PFSK-1 (cell line): Measurements from ENCODE around the gene FMO5.

Experiments used
- FOXP2 ChIP-seq: optimal IDR thresholded peaks from 2 replicates; pipeline ENCODE3; 2011; ENCODE audit warnings: borderline replicate concordance, control low read depth, inconsistent platforms; ENCODE audit not compliant: insufficient read depth; ENCODE audit errors: extremely low read length, extremely low read depth
- POLR2AphosphoS5 ChIP-seq: IDR thresholded peaks from 2 replicates; pipeline ENCODE4 v1.6.1; 2012; ENCODE audit warnings: low read depth, mild to moderate bottlenecking, control low read depth, low read length, moderate library complexity
- SIN3A ChIP-seq: IDR thresholded peaks from 2 replicates; pipeline ENCODE4 v1.6.1; 2012; ENCODE audit warnings: mild to moderate bottlenecking, low read length, moderate library complexity, borderline replicate concordance; ENCODE audit not compliant: insufficient read depth
- TAF1 ChIP-seq: IDR thresholded peaks from 2 replicates; pipeline ENCODE4 v1.6.1; 2012; ENCODE audit warnings: low read length, control low read depth, borderline replicate concordance; ENCODE audit not compliant: insufficient read depth
- TF ChIP-seq, protein P1 (sequence below), 2 experiments: IDR thresholded peaks; 2 replicates each; pipeline versions ENCODE4 v1.6.1 to v1.8.0; 2011 to 2012; ENCODE audit warnings: low read depth in 2 of 2, low read length in 2 of 2, control low read depth in 1 of 2, inconsistent platforms in 1 of 2, mild to moderate bottlenecking in 1 of 2, moderate library complexity in 1 of 2; ENCODE audit not compliant: insufficient read depth in 1 of 2

The FMO5 gene

DNA sequence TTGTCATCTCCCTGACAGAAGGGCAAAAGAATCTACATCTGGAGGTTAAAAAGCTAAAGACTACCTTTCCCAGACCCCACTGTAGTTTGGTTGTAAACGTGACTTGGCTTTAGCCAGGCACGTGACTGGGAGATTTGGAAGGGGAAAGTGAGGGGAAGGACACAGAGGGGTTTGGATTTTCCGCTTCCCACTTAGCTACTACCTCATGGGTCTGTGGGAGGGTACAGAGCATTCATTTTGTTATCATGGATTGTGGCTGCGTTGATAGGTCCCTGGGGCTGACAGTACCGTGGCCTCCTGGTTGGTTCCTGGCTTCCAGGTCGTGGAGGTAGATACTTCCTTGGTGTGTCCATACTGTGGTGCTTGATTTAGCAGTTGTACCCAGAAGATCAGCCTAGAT, 20.0 kb upstream of the FMO5 start:
- TF ChIP-seq TAF1 (no peak), FOXP2 (no peak), POLR2AphosphoS5 (no peak), SIN3A (no peak)
- TF ChIP-seq, protein P1, sequence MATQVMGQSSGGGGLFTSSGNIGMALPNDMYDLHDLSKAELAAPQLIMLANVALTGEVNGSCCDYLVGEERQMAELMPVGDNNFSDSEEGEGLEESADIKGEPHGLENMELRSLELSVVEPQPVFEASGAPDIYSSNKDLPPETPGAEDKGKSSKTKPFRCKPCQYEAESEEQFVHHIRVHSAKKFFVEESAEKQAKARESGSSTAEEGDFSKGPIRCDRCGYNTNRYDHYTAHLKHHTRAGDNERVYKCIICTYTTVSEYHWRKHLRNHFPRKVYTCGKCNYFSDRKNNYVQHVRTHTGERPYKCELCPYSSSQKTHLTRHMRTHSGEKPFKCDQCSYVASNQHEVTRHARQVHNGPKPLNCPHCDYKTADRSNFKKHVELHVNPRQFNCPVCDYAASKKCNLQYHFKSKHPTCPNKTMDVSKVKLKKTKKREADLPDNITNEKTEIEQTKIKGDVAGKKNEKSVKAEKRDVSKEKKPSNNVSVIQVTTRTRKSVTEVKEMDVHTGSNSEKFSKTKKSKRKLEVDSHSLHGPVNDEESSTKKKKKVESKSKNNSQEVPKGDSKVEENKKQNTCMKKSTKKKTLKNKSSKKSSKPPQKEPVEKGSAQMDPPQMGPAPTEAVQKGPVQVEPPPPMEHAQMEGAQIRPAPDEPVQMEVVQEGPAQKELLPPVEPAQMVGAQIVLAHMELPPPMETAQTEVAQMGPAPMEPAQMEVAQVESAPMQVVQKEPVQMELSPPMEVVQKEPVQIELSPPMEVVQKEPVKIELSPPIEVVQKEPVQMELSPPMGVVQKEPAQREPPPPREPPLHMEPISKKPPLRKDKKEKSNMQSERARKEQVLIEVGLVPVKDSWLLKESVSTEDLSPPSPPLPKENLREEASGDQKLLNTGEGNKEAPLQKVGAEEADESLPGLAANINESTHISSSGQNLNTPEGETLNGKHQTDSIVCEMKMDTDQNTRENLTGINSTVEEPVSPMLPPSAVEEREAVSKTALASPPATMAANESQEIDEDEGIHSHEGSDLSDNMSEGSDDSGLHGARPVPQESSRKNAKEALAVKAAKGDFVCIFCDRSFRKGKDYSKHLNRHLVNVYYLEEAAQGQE (IDR thresholded peaks at IDR 0.05; ENCODE audit: insufficient read depth in 1 of 2, low read depth in 2 of 2, low read length in 2 of 2), result no peak

DNA sequence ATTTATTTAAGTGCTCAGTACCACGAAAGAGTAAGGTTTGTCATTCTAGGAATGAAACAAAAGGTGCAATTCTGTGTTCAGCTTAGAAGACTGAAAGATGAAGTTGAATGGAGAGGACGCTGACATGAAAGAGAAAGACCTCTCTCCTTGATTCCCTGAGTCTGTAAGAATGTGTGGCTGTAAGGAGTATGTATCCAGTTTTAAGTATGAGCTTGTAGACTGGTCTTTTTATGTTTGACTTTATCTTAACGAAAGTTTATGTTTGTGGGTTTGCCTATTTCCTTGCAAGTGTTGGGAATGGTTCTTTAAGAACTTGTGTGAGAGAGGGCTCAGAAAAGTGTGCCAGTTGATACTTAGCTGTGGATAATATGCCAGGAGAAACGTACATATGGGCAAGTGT, 18.7 kb upstream of the FMO5 start:
- no peak for TF ChIP-seq POLR2AphosphoS5
- TF ChIP-seq, protein P1 (IDR thresholded peaks at IDR 0.05; ENCODE audit: insufficient read depth in 1 of 2, low read depth in 2 of 2, low read length in 2 of 2), result no peak

DNA sequence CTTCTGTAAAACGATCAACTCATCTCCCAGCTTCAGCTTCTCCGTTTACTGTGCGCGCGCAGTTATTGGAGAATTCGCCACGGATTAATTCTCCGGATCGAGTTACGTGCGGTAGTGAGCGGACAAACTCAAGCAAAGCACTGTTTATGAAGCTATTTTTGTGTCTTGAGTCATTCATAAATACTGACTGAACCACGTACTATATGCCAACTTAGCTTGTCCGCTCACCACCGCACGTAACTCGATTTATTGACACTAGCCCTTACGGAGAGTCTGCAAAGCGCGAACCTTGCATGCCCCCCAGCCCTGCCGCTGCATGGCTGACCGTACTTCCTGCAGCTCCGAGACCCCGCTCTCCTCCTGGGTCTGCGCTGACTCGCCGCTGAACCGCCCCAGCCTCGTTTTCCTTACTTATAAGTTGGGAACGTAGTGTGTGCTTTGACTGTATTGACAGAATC, 18.1 kb upstream of the FMO5 start:
- TF ChIP-seq, protein P1 (IDR thresholded peaks at IDR 0.05; ENCODE audit: insufficient read depth in 1 of 2, low read depth in 2 of 2, low read length in 2 of 2), result no peak
- TF ChIP-seq FOXP2 (peak; percentile 2), TAF1 (peak; percentile 12; the same call in 1 of the 2 replicates)

DNA sequence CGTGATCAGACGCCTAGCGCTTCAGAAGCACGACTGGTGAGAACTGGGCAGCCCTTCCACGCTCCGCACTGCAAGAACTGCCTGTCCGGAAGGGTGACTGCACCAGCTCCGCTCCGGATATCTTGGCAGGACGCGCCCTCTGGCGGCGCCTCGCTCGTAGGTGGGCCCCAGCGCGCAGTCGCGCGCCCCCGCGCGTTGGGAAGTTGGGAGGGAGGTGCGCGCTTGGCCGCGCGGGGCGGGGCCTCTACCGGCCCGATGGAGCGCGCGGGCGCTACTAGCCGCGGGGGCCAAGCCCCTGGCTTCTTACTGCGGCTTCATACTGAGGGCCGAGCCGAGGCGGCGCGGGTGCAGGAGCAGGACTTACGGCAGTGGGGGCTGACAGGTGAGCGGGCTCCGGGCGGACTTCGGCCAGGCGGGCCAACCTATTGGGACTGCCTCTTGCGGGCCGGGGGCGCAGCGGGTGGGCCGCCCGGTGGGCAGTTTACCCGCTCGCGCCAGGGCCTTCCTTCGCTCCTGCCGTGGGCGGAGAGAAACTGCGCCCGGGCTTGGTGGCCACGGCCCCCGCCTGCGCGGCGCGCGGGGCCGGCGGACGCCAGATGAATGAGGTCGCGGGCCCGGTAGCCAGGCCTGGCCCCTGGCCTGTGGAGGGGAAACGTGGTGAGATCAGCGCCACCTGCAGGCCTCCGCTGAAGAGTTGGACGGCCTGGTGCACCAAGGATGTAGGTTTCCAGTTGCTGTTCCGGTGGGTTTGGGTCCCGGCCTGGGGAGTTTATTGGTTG, 17.5 kb upstream of the FMO5 start, which contains the start of gene CHD1L:
CHD1L (plus strand) TSS at position 236 of the 779 bp plus-strand sequence; CDS start at position 256, 20 bp downstream.
- peak; percentile 88 for TF ChIP-seq FOXP2
- TF ChIP-seq TAF1, result peak; percentile 73; the same call in 1 of the 2 replicates
- TF ChIP-seq, protein P1 (IDR thresholded peaks at IDR 0.05; ENCODE audit: insufficient read depth in 1 of 2, low read depth in 2 of 2, low read length in 2 of 2), result no peak
- peak; percentile 89 for TF ChIP-seq POLR2AphosphoS5
- TF ChIP-seq SIN3A, result peak; percentile 55; the same call in 1 of the 2 replicates
